ENCODE results near the gene RAB1A.

GRCh38 chr2:65116645-65117044 is 13.3 kb downstream of the RAB1A start:
- TF ChIP-seq CTCF (IDR thresholded peaks at IDR 0.05) (no peak), POLR2A (IDR thresholded peaks at IDR 0.05) (no peak)
